Measurements from ENCODE around the gene RGS3.

DNA sequence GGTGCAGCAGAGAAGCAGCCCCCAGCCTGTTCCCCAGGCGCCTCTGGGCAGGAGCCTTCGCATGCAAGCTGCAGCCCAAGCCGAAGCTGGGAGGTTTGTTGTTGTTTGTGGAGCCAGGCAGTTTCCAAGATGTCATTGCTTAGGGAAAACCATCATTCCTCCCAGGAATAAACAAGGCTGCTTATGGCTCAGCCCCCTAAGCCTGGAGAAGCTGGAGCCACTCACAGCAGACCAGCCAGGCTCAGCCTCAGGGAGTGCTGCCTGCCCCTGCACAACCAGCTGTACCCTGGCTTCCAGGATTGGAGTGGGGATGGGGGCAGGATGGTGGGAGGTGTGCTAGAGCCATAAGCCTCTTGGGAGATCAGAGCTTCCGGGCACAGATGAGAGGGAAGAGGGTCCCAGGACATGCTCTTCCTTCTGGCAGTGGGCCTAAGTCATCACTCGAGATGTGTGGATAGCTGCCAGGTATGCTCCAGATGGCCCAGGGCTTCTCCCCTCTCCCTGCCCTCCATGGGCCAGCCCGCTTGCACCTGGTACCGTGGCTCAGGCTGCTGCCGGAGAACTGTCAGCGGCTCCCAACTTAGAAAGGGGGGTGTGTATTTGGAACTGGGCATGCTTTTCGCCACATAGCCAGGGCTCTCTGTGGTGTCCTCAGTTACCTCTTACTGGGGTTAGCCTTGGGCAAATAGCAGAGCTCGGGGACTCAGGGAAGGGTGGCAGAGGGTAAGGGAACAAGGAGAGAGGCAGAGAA, 105.2 kb downstream of the RGS3 start:
- TF ChIP-seq, protein P1, sequence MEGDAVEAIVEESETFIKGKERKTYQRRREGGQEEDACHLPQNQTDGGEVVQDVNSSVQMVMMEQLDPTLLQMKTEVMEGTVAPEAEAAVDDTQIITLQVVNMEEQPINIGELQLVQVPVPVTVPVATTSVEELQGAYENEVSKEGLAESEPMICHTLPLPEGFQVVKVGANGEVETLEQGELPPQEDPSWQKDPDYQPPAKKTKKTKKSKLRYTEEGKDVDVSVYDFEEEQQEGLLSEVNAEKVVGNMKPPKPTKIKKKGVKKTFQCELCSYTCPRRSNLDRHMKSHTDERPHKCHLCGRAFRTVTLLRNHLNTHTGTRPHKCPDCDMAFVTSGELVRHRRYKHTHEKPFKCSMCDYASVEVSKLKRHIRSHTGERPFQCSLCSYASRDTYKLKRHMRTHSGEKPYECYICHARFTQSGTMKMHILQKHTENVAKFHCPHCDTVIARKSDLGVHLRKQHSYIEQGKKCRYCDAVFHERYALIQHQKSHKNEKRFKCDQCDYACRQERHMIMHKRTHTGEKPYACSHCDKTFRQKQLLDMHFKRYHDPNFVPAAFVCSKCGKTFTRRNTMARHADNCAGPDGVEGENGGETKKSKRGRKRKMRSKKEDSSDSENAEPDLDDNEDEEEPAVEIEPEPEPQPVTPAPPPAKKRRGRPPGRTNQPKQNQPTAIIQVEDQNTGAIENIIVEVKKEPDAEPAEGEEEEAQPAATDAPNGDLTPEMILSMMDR (IDR thresholded peaks at IDR 0.05), result no peak
- TF ChIP-seq POLR2A (IDR thresholded peaks at IDR 0.05), result no peak

All from thyroid gland (tissue), 4 donors.